GM12878 (cell line): ENCODE results near the gene SPAG16. TPM values are rescaled to one million over a fixed set of nuclear protein-coding genes. Genes with fewer than 3 reads are reported as not detected.

Source experiments
- ATAC-seq: fragments of 200-7000 bp; cut with Tn5 transposase; 3 replicates; pipeline ENCODE4 v1.9.1; 2020; ENCODE audit warnings: mild to moderate bottlenecking, moderate library complexity
- BruUV-seq: library from RNA; stranded (reverse); fragments of 400-500 nt; replicated peaks from 2 replicates; lab custom pipeline; 2021; lab: Mats Ljungman, UMichigan
- CTCF ChIA-PET: fragments of 300-600 bp; sonication (Branson Sonifier 250); formaldehyde crosslinking; extraction: SDS; loops from one replicate; lab custom pipeline; 2021; ENCODE audit warnings: inconsistent platforms; lab: Yijun Ruan, JAX
- POLR2A ChIA-PET: fragments of 350-600 bp; formaldehyde crosslinking; extraction: SDS; loops from one replicate; lab custom pipeline; 2021; ENCODE audit warnings: inconsistent platforms; lab: Charles Lee
- RAD21 ChIA-PET: fragments of 300-600 bp; sonication (Branson Sonifier 250); formaldehyde crosslinking; loops from one replicate; lab custom pipeline; 2023; ENCODE audit warnings: antibody characterized with exemption; ENCODE audit not compliant: unreplicated experiment; lab: Charles Lee
- SMC1A ChIA-PET: fragments of 300-600 bp; sonication (Branson Sonifier 250); formaldehyde crosslinking; loops from one replicate; lab custom pipeline; 2023; ENCODE audit not compliant: unreplicated experiment, uncharacterized antibody; lab: Charles Lee
- DNase-seq: peaks from one replicate; pipeline ENCODE4 v3.0.0-alpha.2; 2011; ENCODE audit warnings: low read depth, low spot score
- FAIRE-seq: peaks from 3 replicates; lab custom pipeline; 2011; peaks lifted over from hg19 to GRCh38; lab: Jason Lieb, UNC
- H2AFZ ChIP-seq: 2 replicates; pipeline ENCODE4 v1.6.0; 2011; ENCODE audit warnings: low read depth, low read length, control low read depth; ENCODE audit not compliant: control insufficient read depth
- H3K27ac ChIP-seq: 2 replicates; pipeline ENCODE4 v1.5.1; 2011; ENCODE audit warnings: control low read depth; ENCODE audit not compliant: control insufficient read depth, insufficient read depth
- H3K27me3 ChIP-seq, 2 experiments: replicated peaks in 1 of 2; 2 replicates each; pipeline versions ENCODE4 v1.6.0 to v1.6.1; 2011; ENCODE audit warnings: low read length in 1 of 2; ENCODE audit not compliant: control insufficient read depth in 2 of 2, insufficient read depth in 2 of 2
- H3K36me3 ChIP-seq, 2 experiments: 2 replicates each; pipeline ENCODE4 v1.5.1; 2011; ENCODE audit warnings: low read length in 1 of 2; ENCODE audit not compliant: control insufficient read depth in 2 of 2, insufficient read depth in 2 of 2
- H3K4me1 ChIP-seq: 2 replicates; pipeline ENCODE4 v1.6.1; 2011; ENCODE audit warnings: mild to moderate bottlenecking, low read length, moderate library complexity, mixed read lengths; ENCODE audit not compliant: control insufficient read depth, insufficient read depth
- H3K4me2 ChIP-seq: 2 replicates; pipeline ENCODE4 v1.6.0; 2011; ENCODE audit warnings: control low read depth; ENCODE audit not compliant: control insufficient read depth, insufficient read depth
- H3K4me3 ChIP-seq: fragments of 200-600 bp; sonication (generic); 2 replicates; pipeline ENCODE4 v1.5.1; 2016
- H3K79me2 ChIP-seq: 2 replicates; pipeline ENCODE4 v1.6.0; 2011; ENCODE audit warnings: low read length; ENCODE audit not compliant: control insufficient read depth, insufficient read depth
- H3K9ac ChIP-seq: 2 replicates; pipeline ENCODE4 v1.8.0; 2011; ENCODE audit warnings: low read length, control low read depth, mixed read lengths; ENCODE audit not compliant: control insufficient read depth, insufficient read depth
- H3K9me3 ChIP-seq: replicated peaks from 3 replicates; pipeline ENCODE4 v1.5.1; 2011; ENCODE audit warnings: mild to moderate bottlenecking, low read length; ENCODE audit not compliant: control insufficient read depth, insufficient read depth
- H4K20me1 ChIP-seq: 2 replicates; pipeline ENCODE4 v1.6.0; 2011; ENCODE audit not compliant: control insufficient read depth, insufficient read depth
- BRCA1 ChIP-seq: IDR thresholded peaks from 2 replicates; pipeline ENCODE4 v1.6.1; 2011; ENCODE audit warnings: low read depth, low read length, improper control_type of control experiment
- CREM ChIP-seq: IDR thresholded peaks from 2 replicates; pipeline ENCODE4 v1.6.1; 2014; ENCODE audit warnings: antibody characterized with exemption, low read depth
- EZH2 ChIP-seq: IDR thresholded peaks from 2 replicates; pipeline ENCODE4 v1.6.1; 2012; ENCODE audit warnings: low read depth, mild to moderate bottlenecking, control low read depth, inconsistent platforms, low read length, borderline replicate concordance; ENCODE audit not compliant: control insufficient read depth
- FOXK2 ChIP-seq: fragments of 450-650 bp; IDR thresholded peaks from 2 replicates; pipeline ENCODE4 v1.6.1; 2017; ENCODE audit warnings: mild to moderate bottlenecking, moderate library complexity
- IKZF1 ChIP-seq: fragments of 450-650 bp; conservative IDR thresholded peaks from 2 replicates; pipeline ENCODE4 v1.6.1; 2017; ENCODE audit warnings: antibody characterized with exemption, mild to moderate bottlenecking
- MLLT1 ChIP-seq: fragments of 450-650 bp; IDR thresholded peaks from 2 replicates; pipeline ENCODE4 v1.6.1; 2016; ENCODE audit warnings: mild to moderate bottlenecking
- MTA2 ChIP-seq: fragments of 450-650 bp; IDR thresholded peaks from 2 replicates; pipeline ENCODE4 v1.6.1; 2016; ENCODE audit warnings: low read depth, mild to moderate bottlenecking, moderate library complexity
- MTA3 ChIP-seq: IDR thresholded peaks from 2 replicates; pipeline ENCODE4 v1.6.1; 2012; ENCODE audit warnings: low read length, inconsistent platforms, borderline replicate concordance
- MYB ChIP-seq: fragments of 150-350 bp; IDR thresholded peaks from 2 replicates; pipeline ENCODE4 v1.6.1; 2014; ENCODE audit warnings: mild to moderate bottlenecking, low read depth, low read length, borderline replicate concordance
- NR2F1 ChIP-seq: fragments of 450-650 bp; conservative IDR thresholded peaks from 2 replicates; pipeline ENCODE4 v1.6.1; 2017; ENCODE audit warnings: mild to moderate bottlenecking
- TBL1XR1 ChIP-seq: IDR thresholded peaks from 2 replicates; pipeline ENCODE4 v1.6.1; 2012; ENCODE audit warnings: low read depth, low read length, improper control_type of control experiment
- TCF12 ChIP-seq: IDR thresholded peaks from 2 replicates; pipeline ENCODE4 v1.6.1; 2011; ENCODE audit warnings: low read depth, mild to moderate bottlenecking, low read length
- ZZZ3 ChIP-seq: IDR thresholded peaks from 2 replicates; pipeline ENCODE4 v1.6.1; 2011; ENCODE audit warnings: low read depth; ENCODE audit not compliant: control insufficient read depth, insufficient read length
- WGBS: methylation state at CpG from one replicate; pipeline ENCODE4 v1.1.6; 2016; ENCODE audit warnings: low lambda C conversion rate; ENCODE audit not compliant: insufficient replicate concordance, insufficient coverage; ENCODE audit errors: missing lambda C conversion rate; 5-methylcytosine and 5-hydroxymethylcytosine counted together
- in situ Hi-C: fragments of 300-500 bp; cut with MboI; formaldehyde crosslinking; loops from 9 replicates; pipeline ENCODE4 v1.14.3; 2018; ENCODE audit warnings: mixed read lengths
- intact Hi-C: fragments of 100-400 bp; cut with micrococcal nuclease; formaldehyde crosslinking; loops from one replicate; pipeline ENCODE4 v1.14.2; 2022; ENCODE audit not compliant: unreplicated experiment
- polyA plus RNA-seq, 11 experiments: library from polyadenylated mRNA; depleted of rRNA in 4 of 11; unstranded in 6 of 11; stranded (reverse) in 5 of 11; fragments of >200 nt; fragmentation: Nextera tagmentation in 4 of 11; fragmentation: Illumina TruSeq in 1 of 11; extraction: Ambion mirVana in 4 of 11; extraction: Trizol in 1 of 11; gene quantifications; 1 replicate in 1 of 11; 2 replicates in 10 of 11; pipeline versions ENCODE4 v1.2.1 to v1.2.3, GENCODE V29; 2011 to 2016; ENCODE audit warnings: inconsistent platforms in 2 of 11, missing spikeins in 2 of 11, low read depth in 1 of 11
- total RNA-seq, 4 experiments: library from RNA; depleted of rRNA in 3 of 4; stranded (reverse); fragments of >200 nt in 3 of 4; fragmentation: Illumina TruSeq in 1 of 4; extraction: Trizol in 1 of 4; gene quantifications; 2 replicates each; pipeline versions ENCODE4 v1.2.1 to v1.2.3, GENCODE V29; 2013 to 2021
- TF ChIP-seq, protein P1 (sequence below): IDR thresholded peaks from 2 replicates; pipeline ENCODE4 v1.6.1; 2011; ENCODE audit warnings: borderline replicate concordance, low read depth, mild to moderate bottlenecking, moderate library complexity, mixed read lengths, low read length; ENCODE audit not compliant: insufficient read depth; ENCODE audit errors: extremely low read length
- TF ChIP-seq, protein P2 (sequence below): IDR thresholded peaks from 2 replicates; pipeline ENCODE4 v1.6.1; 2012; ENCODE audit warnings: low read depth, low read length, improper control_type of control experiment
- TF ChIP-seq, protein P3 (sequence below): fragments of 450-650 bp; IDR thresholded peaks from 2 replicates; pipeline ENCODE4 v1.6.1; 2017; ENCODE audit warnings: low read depth, mild to moderate bottlenecking, moderate library complexity

The SPAG16 gene
- total and polyA plus RNA-seq, 10 of the 15 experiments (the other 5 are each of a cell fraction or from before 2014, with no cell fraction given): 6.0 to 25.0 (median 15.2) TPM

DNA sequence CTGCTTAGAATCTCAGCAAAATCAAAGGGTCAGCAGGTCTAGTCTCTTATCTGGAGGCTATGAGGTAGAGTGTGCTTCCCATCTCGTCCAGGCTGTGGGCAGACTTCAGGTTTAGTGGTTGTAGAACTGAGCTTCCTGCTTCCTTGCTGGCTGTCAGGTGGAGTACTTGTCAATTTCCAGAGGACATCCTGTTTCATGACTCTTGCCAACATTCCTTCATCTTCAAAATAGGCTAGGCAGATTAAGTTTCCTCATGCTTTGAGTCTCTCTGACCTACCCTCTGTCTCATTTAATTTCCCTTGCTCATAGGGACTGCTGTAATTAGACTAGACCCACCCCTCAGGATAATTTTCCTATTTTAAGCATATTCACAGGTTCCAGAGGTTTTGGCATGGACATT lies 562.6 kb downstream of the SPAG16 start:
- POLR2A ChIA-PET: no interaction called here
- no peaks in the 10 kb centered on the region for H4K20me1 ChIP-seq
- no peaks in the 10 kb centered on the region for H3K9me3 ChIP-seq
- no TSS peak for BruUV-seq
- ATAC-seq (no peak), DNase-seq (no peak), FAIRE-seq (no peak)
- H3K4me2 ChIP-seq: no peak overlapping the region
- H3K4me3 ChIP-seq: no peak overlapping the region
- H3K4me1 ChIP-seq: no peaks in the 10 kb centered on the region
- SMC1A ChIA-PET: no interaction called here
- H3K27ac ChIP-seq: no peak overlapping the region
- H3K27me3 ChIP-seq: no peaks in the 10 kb centered on the region; a peak in 1 of 4 replicates
- RAD21 ChIA-PET: no interaction called here
- H3K36me3 ChIP-seq: no peaks in the 10 kb centered on the region
- H3K9ac ChIP-seq: no peak overlapping the region
- no peaks in the 10 kb centered on the region for H3K79me2 ChIP-seq
- in situ Hi-C loops: no loop called here
- CTCF ChIA-PET: interaction anchor here (1.2 kb wide), 1 partner anchor 1629 kb away, joined by 3 read pairs; no protein-coding TSS in a partner anchor
- TF ChIP-seq MTA3 (no peak), CREM (no peak), TBL1XR1 (no peak), MLLT1 (no peak), ZZZ3 (no peak), FOXK2 (no peak), MYB (no peak), NR2F1 (no peak), MTA2 (no peak), IKZF1 (no peak), BRCA1 (no peak), EZH2 (no peak), TCF12 (no peak)
- TF ChIP-seq, protein P1, sequence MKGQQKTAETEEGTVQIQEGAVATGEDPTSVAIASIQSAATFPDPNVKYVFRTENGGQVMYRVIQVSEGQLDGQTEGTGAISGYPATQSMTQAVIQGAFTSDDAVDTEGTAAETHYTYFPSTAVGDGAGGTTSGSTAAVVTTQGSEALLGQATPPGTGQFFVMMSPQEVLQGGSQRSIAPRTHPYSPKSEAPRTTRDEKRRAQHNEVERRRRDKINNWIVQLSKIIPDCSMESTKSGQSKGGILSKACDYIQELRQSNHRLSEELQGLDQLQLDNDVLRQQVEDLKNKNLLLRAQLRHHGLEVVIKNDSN: no peak
- TF ChIP-seq, protein P2, sequence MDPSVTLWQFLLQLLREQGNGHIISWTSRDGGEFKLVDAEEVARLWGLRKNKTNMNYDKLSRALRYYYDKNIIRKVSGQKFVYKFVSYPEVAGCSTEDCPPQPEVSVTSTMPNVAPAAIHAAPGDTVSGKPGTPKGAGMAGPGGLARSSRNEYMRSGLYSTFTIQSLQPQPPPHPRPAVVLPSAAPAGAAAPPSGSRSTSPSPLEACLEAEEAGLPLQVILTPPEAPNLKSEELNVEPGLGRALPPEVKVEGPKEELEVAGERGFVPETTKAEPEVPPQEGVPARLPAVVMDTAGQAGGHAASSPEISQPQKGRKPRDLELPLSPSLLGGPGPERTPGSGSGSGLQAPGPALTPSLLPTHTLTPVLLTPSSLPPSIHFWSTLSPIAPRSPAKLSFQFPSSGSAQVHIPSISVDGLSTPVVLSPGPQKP: no peak
- TF ChIP-seq, protein P3, sequence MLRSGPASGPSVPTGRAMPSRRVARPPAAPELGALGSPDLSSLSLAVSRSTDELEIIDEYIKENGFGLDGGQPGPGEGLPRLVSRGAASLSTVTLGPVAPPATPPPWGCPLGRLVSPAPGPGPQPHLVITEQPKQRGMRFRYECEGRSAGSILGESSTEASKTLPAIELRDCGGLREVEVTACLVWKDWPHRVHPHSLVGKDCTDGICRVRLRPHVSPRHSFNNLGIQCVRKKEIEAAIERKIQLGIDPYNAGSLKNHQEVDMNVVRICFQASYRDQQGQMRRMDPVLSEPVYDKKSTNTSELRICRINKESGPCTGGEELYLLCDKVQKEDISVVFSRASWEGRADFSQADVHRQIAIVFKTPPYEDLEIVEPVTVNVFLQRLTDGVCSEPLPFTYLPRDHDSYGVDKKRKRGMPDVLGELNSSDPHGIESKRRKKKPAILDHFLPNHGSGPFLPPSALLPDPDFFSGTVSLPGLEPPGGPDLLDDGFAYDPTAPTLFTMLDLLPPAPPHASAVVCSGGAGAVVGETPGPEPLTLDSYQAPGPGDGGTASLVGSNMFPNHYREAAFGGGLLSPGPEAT: no peak
- intact Hi-C loops: no loop called here
- WGBS: 0% methylated on average over 1 of the region's 1 CpG
- no peak overlapping the region for H2AFZ ChIP-seq
